ENCODE results near the gene UNC5A.

DNA sequence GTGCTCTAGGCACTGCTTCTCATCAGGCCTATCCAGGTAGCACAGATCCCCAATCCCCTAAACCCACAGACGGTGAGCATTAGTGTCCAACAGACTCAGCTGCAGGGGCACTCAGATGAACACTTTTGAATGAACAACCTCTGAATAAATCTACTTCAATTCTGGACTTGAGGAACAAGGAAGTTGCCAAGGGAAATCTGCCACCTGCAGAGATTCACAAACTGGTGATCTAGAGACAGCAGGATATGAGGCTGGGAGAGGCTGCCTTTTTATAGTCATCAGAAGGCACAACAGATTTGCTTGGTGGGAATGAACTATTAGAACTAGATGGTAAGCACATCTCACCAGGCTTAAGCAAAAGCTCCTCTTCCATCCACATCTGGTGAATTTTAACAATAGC lies 95.8 kb downstream of the UNC5A start:
- TF ChIP-seq ZNF426 (tag by site-specific recombination; IDR thresholded peaks at IDR 0.05), result no peak
- no peak for TF ChIP-seq ZNF202 (tag by site-specific recombination; IDR thresholded peaks at IDR 0.05; ENCODE audit: borderline replicate concordance)
- TF ChIP-seq, protein P1, sequence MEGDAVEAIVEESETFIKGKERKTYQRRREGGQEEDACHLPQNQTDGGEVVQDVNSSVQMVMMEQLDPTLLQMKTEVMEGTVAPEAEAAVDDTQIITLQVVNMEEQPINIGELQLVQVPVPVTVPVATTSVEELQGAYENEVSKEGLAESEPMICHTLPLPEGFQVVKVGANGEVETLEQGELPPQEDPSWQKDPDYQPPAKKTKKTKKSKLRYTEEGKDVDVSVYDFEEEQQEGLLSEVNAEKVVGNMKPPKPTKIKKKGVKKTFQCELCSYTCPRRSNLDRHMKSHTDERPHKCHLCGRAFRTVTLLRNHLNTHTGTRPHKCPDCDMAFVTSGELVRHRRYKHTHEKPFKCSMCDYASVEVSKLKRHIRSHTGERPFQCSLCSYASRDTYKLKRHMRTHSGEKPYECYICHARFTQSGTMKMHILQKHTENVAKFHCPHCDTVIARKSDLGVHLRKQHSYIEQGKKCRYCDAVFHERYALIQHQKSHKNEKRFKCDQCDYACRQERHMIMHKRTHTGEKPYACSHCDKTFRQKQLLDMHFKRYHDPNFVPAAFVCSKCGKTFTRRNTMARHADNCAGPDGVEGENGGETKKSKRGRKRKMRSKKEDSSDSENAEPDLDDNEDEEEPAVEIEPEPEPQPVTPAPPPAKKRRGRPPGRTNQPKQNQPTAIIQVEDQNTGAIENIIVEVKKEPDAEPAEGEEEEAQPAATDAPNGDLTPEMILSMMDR (tag by site-specific recombination; IDR thresholded peaks at IDR 0.05), result no peak
- TF ChIP-seq YY1 (tag by site-specific recombination; IDR thresholded peaks at IDR 0.05), result no peak
- TF ChIP-seq ZNF624 (tag by site-specific recombination; IDR thresholded peaks at IDR 0.05), result no peak
- no peak for TF ChIP-seq ZNF621 (tag by site-specific recombination; IDR thresholded peaks at IDR 0.05)
- TF ChIP-seq BCL11B (tag by site-specific recombination; IDR thresholded peaks at IDR 0.05; ENCODE audit: low read depth), result no peak
- TF ChIP-seq MZF1 (tag by site-specific recombination; IDR thresholded peaks at IDR 0.05; ENCODE audit: borderline replicate concordance), result no peak
- no peak for TF ChIP-seq ZNF791 (tag by site-specific recombination; IDR thresholded peaks at IDR 0.05)
- TF ChIP-seq, protein P2, sequence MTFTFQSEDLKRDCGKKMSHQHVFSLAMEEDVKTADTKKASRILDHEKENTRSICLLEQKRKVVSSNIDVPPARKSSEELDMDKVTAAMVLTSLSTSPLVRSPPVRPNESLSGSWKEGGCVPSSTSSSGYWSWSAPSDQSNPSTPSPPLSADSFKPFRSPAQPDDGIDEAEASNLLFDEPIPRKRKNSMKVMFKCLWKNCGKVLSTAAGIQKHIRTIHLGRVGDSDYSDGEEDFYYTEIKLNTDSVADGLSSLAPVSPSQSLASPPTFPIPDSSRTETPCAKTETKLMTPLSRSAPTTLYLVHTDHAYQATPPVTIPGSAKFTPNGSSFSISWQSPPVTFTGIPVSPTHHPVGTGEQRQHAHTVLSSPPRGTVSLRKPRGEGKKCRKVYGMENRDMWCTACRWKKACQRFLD (tag by site-specific recombination; IDR thresholded peaks at IDR 0.05), result no peak
- TF ChIP-seq ZNF24 (tag by site-specific recombination; IDR thresholded peaks at IDR 0.05), result no peak
- no peak for TF ChIP-seq ZNF658 (tag by site-specific recombination; IDR thresholded peaks at IDR 0.05)
- TF ChIP-seq, protein P3, sequence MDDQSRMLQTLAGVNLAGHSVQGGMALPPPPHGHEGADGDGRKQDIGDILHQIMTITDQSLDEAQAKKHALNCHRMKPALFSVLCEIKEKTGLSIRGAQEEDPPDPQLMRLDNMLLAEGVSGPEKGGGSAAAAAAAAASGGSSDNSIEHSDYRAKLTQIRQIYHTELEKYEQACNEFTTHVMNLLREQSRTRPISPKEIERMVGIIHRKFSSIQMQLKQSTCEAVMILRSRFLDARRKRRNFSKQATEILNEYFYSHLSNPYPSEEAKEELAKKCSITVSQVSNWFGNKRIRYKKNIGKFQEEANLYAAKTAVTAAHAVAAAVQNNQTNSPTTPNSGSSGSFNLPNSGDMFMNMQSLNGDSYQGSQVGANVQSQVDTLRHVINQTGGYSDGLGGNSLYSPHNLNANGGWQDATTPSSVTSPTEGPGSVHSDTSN (CRISPR knock-in tag; IDR thresholded peaks at IDR 0.05), result no peak
- no peak for TF ChIP-seq ZNF48 (tag by site-specific recombination; IDR thresholded peaks at IDR 0.05)
